HCT116 (cell line): ENCODE measurements around the gene MRPL24. TPM values are rescaled to one million over a fixed set of nuclear protein-coding genes. Genes with fewer than 3 reads are reported as not detected.

ENCODE experiments used
- ATAC-seq: fragments of 200-7000 bp; cut with Tn5 transposase; 2 replicates; pipeline ENCODE4 v1.9.1; 2020; ENCODE audit warnings: mild to moderate bottlenecking, moderate library complexity
- BruUV-seq: library from RNA; stranded (reverse); fragments of 400-500 nt; replicated peaks from 2 replicates; lab custom pipeline; 2021; lab: Mats Ljungman, UMichigan
- CTCF ChIA-PET: fragments of 300-600 bp; sonication (Branson Sonifier 250); formaldehyde crosslinking; loops from one replicate; lab custom pipeline; 2021; ENCODE audit warnings: antibody characterized with exemption; lab: Charles Lee
- POLR2A ChIA-PET: fragments of 300-600, 350-600 bp; sonication (Branson Sonifier 250); formaldehyde crosslinking; loops from one replicate; lab custom pipeline; 2021; ENCODE audit warnings: antibody characterized with exemption; lab: Charles Lee
- RAD21 ChIA-PET, 2 experiments: fragments of 300-600 bp; sonication (Branson Sonifier 250); formaldehyde crosslinking; loops; one replicate each; lab custom pipeline; 2023; ENCODE audit warnings: low total read pairs in 2 of 2; ENCODE audit not compliant: uncharacterized antibody in 2 of 2, unreplicated experiment in 2 of 2, low non-redundant PET in 1 of 2; lab: Charles Lee
- DNase-seq: peaks from one replicate; pipeline ENCODE4 v3.0.0-alpha.2; 2010; ENCODE audit warnings: low read depth, low spot score
- H2AFZ ChIP-seq: fragments of 200-600 bp; shearing (Covaris generic), sonication (generic); 2 replicates; pipeline ENCODE4 v1.6.1; 2017; ENCODE audit warnings: low read depth, mixed run types, mixed read lengths, antibody characterized with exemption, low read length; ENCODE audit not compliant: poor library complexity, severe bottlenecking
- H3K27ac ChIP-seq: 2 replicates; pipeline ENCODE4 v1.5.1; 2012; ENCODE audit warnings: low read depth, low read length
- H3K27me3 ChIP-seq: fragments of 200-600 bp; sonication (generic); 2 replicates; pipeline ENCODE4 v1.6.1; 2016; ENCODE audit warnings: mixed run types, low read length, mixed read lengths; ENCODE audit not compliant: insufficient read depth
- H3K36me3 ChIP-seq, 2 experiments: fragments of 200-500 bp in 1 of 2; fragments of 200-600 bp in 1 of 2; sonication (Bioruptor generic) in 1 of 2; sonication (generic) in 1 of 2; 2 replicates each; pipeline versions ENCODE4 v1.5.1 to v1.6.1; 2014 to 2016; ENCODE audit warnings: low read length in 2 of 2, inconsistent platforms in 1 of 2, mixed read lengths in 1 of 2, mixed run types in 1 of 2; ENCODE audit not compliant: insufficient read depth in 2 of 2, control insufficient read depth in 1 of 2
- H3K4me1 ChIP-seq, 2 experiments: fragments of 200-600 bp in 1 of 2; sonication (generic) in 1 of 2; 2 replicates each; pipeline versions ENCODE4 v1.5.1 to v1.6.1; 2012 to 2017; ENCODE audit warnings: low read length in 2 of 2, inconsistent platforms in 1 of 2, mild to moderate bottlenecking in 1 of 2, mixed read lengths in 1 of 2, mixed run types in 1 of 2, moderate library complexity in 1 of 2; ENCODE audit not compliant: insufficient read depth in 2 of 2, control insufficient read depth in 1 of 2
- H3K4me2 ChIP-seq: fragments of 200-600 bp; sonication (generic); 2 replicates; pipeline ENCODE4 v1.6.1; 2017; ENCODE audit warnings: mixed run types, low read length, mixed read lengths
- H3K4me3 ChIP-seq, 2 experiments: fragments of 200-600 bp in 1 of 2; sonication (generic) in 1 of 2; replicated peaks in 1 of 2; 2 replicates each; pipeline ENCODE4 v1.5.1; 2011 to 2016; ENCODE audit warnings: low read length in 2 of 2, control low read depth in 1 of 2, low read depth in 1 of 2, mild to moderate bottlenecking in 1 of 2, mixed read lengths in 1 of 2, mixed run types in 1 of 2
- H3K79me2 ChIP-seq: fragments of 200-600 bp; sonication (generic); 2 replicates; pipeline ENCODE4 v1.6.1; 2017; ENCODE audit warnings: mild to moderate bottlenecking, mixed run types, low read length, moderate library complexity, mixed read lengths; ENCODE audit not compliant: insufficient read depth
- H3K9ac ChIP-seq: fragments of 200-600 bp; sonication (generic); 2 replicates; pipeline ENCODE4 v1.6.1; 2016; ENCODE audit warnings: low read length, mixed read lengths
- H3K9me2 ChIP-seq: fragments of 200-600 bp; sonication (generic), shearing (Covaris generic); 2 replicates; pipeline ENCODE4 v1.6.1; 2017; ENCODE audit warnings: mixed run types, mild to moderate bottlenecking, moderate library complexity; ENCODE audit not compliant: insufficient read depth
- H3K9me3 ChIP-seq, 2 experiments: fragments of 200-500 bp in 1 of 2; fragments of 200-600 bp in 1 of 2; sonication (Bioruptor generic) in 1 of 2; sonication (generic) in 1 of 2; 2 replicates each; pipeline ENCODE4 v1.6.1; 2014 to 2017; ENCODE audit warnings: low read length in 2 of 2, mixed read lengths in 2 of 2, inconsistent platforms in 1 of 2, low read depth in 1 of 2, mild to moderate bottlenecking in 1 of 2, mixed run types in 1 of 2, moderate library complexity in 1 of 2; ENCODE audit not compliant: control insufficient read depth in 1 of 2, insufficient read depth in 1 of 2
- H4K20me1 ChIP-seq: fragments of 200-600 bp; sonication (generic), shearing (Covaris generic); 2 replicates; pipeline ENCODE4 v1.6.1; 2017; ENCODE audit warnings: mixed run types, mild to moderate bottlenecking, moderate library complexity; ENCODE audit not compliant: insufficient read depth
- ATF3 ChIP-seq: IDR thresholded peaks from 2 replicates; pipeline ENCODE4 v1.6.1; 2012
- CEBPB ChIP-seq: IDR thresholded peaks from 2 replicates; pipeline ENCODE4 v1.6.1; 2012; ENCODE audit warnings: low read depth
- CTCF ChIP-seq, 3 experiments: fragments of 200-600 bp in 1 of 3; sonication (generic) in 1 of 3; IDR thresholded peaks in 2 of 3; conservative IDR thresholded peaks in 1 of 3; 2 replicates each; pipeline ENCODE4 v1.5.1; 2012 to 2017; ENCODE audit warnings: low read depth in 2 of 3, low read length in 2 of 3, antibody characterized with exemption in 1 of 3, borderline replicate concordance in 1 of 3, control low read depth in 1 of 3, mild to moderate bottlenecking in 1 of 3, mixed read lengths in 1 of 3, mixed run types in 1 of 3, moderate library complexity in 1 of 3; ENCODE audit not compliant: insufficient read depth in 1 of 3
- EGR1 ChIP-seq: IDR thresholded peaks from 2 replicates; pipeline ENCODE4 v1.6.1; 2012; ENCODE audit warnings: low read depth
- ELF1 ChIP-seq: IDR thresholded peaks from 2 replicates; pipeline ENCODE4 v1.6.1; 2012; ENCODE audit warnings: low read depth, borderline replicate concordance
- EZH2 ChIP-seq: fragments of 200-600 bp; sonication (generic); IDR thresholded peaks from 2 replicates; pipeline ENCODE4 v1.6.1; 2017; ENCODE audit warnings: antibody characterized with exemption, mixed run types
- EZH2phosphoT487 ChIP-seq: fragments of 200-600 bp; IDR thresholded peaks from 2 replicates; pipeline ENCODE4 v1.6.1; 2018; ENCODE audit warnings: antibody characterized with exemption, borderline replicate concordance
- FOSL1 ChIP-seq: IDR thresholded peaks from 2 replicates; pipeline ENCODE4 v1.6.1; 2012; ENCODE audit warnings: low read depth
- JUND ChIP-seq: IDR thresholded peaks from 2 replicates; pipeline ENCODE4 v1.6.1; 2012
- MAX ChIP-seq: IDR thresholded peaks from 2 replicates; pipeline ENCODE4 v1.6.1; 2012
- POLR2A ChIP-seq: IDR thresholded peaks from 2 replicates; pipeline ENCODE4 v1.7.0; 2011; ENCODE audit warnings: borderline replicate concordance; ENCODE audit not compliant: insufficient read depth, insufficient read length; ENCODE audit errors: extremely low read depth
- RAD21 ChIP-seq: IDR thresholded peaks from 2 replicates; pipeline ENCODE4 v1.6.1; 2012; ENCODE audit warnings: low read depth, mild to moderate bottlenecking
- REST ChIP-seq: IDR thresholded peaks from 2 replicates; pipeline ENCODE4 v1.6.1; 2012; ENCODE audit warnings: low read depth
- SP1 ChIP-seq: IDR thresholded peaks from 2 replicates; pipeline ENCODE4 v1.6.1; 2012; ENCODE audit warnings: low read depth
- SRF ChIP-seq: IDR thresholded peaks from 2 replicates; pipeline ENCODE4 v1.6.1; 2012; ENCODE audit warnings: low read depth
- TCF7L2 ChIP-seq: IDR thresholded peaks from 2 replicates; pipeline ENCODE4 v1.7.0; 2011; ENCODE audit warnings: borderline replicate concordance, inconsistent platforms; ENCODE audit not compliant: insufficient read depth, insufficient read length; ENCODE audit errors: extremely low read depth
- YY1 ChIP-seq: IDR thresholded peaks from 2 replicates; pipeline ENCODE4 v1.6.1; 2011; ENCODE audit warnings: low read length, low read depth, moderate library complexity, mild to moderate bottlenecking; ENCODE audit not compliant: insufficient replicate concordance; ENCODE audit errors: extremely low read depth
- ZBTB33 ChIP-seq: IDR thresholded peaks from 2 replicates; pipeline ENCODE4 v1.6.1; 2011; ENCODE audit warnings: mild to moderate bottlenecking, low read length, moderate library complexity; ENCODE audit not compliant: insufficient replicate concordance; ENCODE audit errors: extremely low read depth
- ZFX ChIP-seq: fragments of 450-650 bp; IDR thresholded peaks from 2 replicates; pipeline ENCODE4 v1.6.1; 2017
- ZNF274 ChIP-seq: fragments of 200-500 bp; sonication (Bioruptor generic); IDR thresholded peaks from 2 replicates; pipeline ENCODE4 v1.6.1; 2014; ENCODE audit warnings: mild to moderate bottlenecking, low read depth, low read length, inconsistent platforms
- intact Hi-C: fragments of 100-400 bp; cut with micrococcal nuclease; formaldehyde crosslinking; loops from 2 replicates; pipeline ENCODE4 v1.10.0; 2022
- total RNA-seq: library from RNA; stranded (reverse); gene quantifications from one replicate; pipeline ENCODE4 v1.2.1, GENCODE V29; 2021; ENCODE audit not compliant: unreplicated experiment

Gene MRPL24
- total RNA-seq, 1 experiment from 2014 or later, result 111 TPM

GRCh38 chr1:156755527-156755950, 14.7 kb upstream of the MRPL24 start:
- Histone ChIP-seq H3K27me3 (no peaks in the 10 kb centered on the region), H3K79me2 (peaks cover 30% of the 10 kb centered on the region), H3K4me3 (no peak overlapping the region), H2AFZ (no peak overlapping the region), H3K4me2 (no peak overlapping the region), H3K36me3 (no peaks in the 10 kb centered on the region), H3K9me3 (no peaks in the 10 kb centered on the region), H3K9ac (no peak overlapping the region), H3K27ac (no peak overlapping the region), H3K4me1 (peaks cover 3 to 18% of the 10 kb centered on the region in 2 experiments; a peak in 3 of 4 replicates), H4K20me1 (no peaks in the 10 kb centered on the region), H3K9me2 (no peaks in the 10 kb centered on the region)
- ATAC-seq (no peak), DNase-seq (no peak)
- CTCF ChIA-PET, result interaction anchor here (1.3 kb wide), 1 partner anchor 29 kb away, joined by 3 read pairs; no protein-coding TSS in a partner anchor
- BruUV-seq, result no TSS peak
- POLR2A ChIA-PET, result interaction anchor here (1.3 kb wide), 1 partner anchor 15 kb away, joined by 4 read pairs; the partner anchor contains the start of gene MRPL24
- intact Hi-C loops, result no loop called here
- no peak for TF ChIP-seq RAD21
- TF ChIP-seq EZH2, result no peak
- TF ChIP-seq ZNF274, result no peak
- TF ChIP-seq FOSL1, result no peak
- no peak for TF ChIP-seq JUND
- no peak for TF ChIP-seq ZFX
- TF ChIP-seq ELF1, result no peak
- TF ChIP-seq SP1, result no peak
- TF ChIP-seq CTCF (IDR thresholded peaks at IDR 0.05 in 2 of 3, conservative IDR thresholded peaks at IDR 0.05 in 1 of 3; ENCODE audit: borderline replicate concordance in 1 of 3, insufficient read depth in 1 of 3, low read depth in 2 of 3, low read length in 2 of 3), result no peak
- TF ChIP-seq YY1, result no peak
- no peak for TF ChIP-seq ZBTB33
- TF ChIP-seq MAX, result no peak
- no peak for TF ChIP-seq TCF7L2
- TF ChIP-seq POLR2A, result no peak
- TF ChIP-seq CEBPB, result no peak
- TF ChIP-seq EGR1, result no peak
- no peak for TF ChIP-seq EZH2phosphoT487
- TF ChIP-seq REST, result no peak
- TF ChIP-seq ATF3, result no peak
- TF ChIP-seq SRF, result no peak
- RAD21 ChIA-PET, result no interaction called here
